ENCODE measurements around the gene NFKB2.
A peak's percentile ranks its signal among the peaks of the same experiment; 100 is the strongest.

NFKB2 gene

GRCh38 chr10:102416695-102417094 lies 21.2 kb downstream of the NFKB2 start:
- H3K27ac ChIP-seq (ENCODE audit: extremely low read depth, low read depth, low read length) = no peak overlapping the region

DNA sequence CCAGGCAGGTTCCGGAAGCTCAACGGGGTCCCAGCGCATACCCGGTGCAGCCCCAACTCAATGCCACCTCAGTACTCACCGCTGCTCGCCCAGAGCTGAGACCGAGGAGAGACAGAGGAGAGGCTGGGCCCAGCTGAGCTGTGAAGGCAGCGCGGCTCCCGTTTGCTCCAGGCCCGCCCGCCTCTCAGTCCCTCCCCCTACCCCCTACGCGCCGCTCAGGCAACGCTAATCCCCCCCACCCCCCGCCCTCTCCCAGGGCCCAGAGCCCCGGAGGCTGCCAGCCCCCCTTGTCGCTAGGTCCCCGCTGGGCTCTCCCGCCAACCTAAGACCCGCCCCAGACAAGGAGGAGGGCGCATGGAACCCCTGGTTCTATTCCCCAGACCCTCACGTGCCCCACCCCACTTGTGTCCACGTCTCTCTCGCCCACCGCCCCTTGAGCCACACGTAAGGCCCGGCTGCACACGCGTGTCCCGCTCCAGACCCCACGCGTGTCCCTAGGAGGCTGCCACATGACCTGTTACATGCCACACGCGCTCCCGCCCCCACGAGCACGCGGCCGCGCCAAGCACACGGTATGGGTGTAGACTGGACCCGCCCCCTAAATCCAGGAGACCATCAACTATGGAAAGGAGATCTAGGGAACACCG lies 23.2 kb downstream of the NFKB2 start, which contains the start of gene PSD:
TSS of gene PSD (minus strand) at position 164 of the 647 bp plus-strand sequence. CDS start 1,747 bp downstream, outside the sequence.
- Histone ChIP-seq H3K9me3 (ENCODE audit: control insufficient read depth, insufficient read depth, low read depth, low read length) (no peaks in the 10 kb centered on the region), H3K4me3 (ENCODE audit: low read depth, low read length) (peak within 1 kb of the TSS; percentile 80), H3K36me3 (ENCODE audit: control insufficient read depth in 2 of 2, insufficient read depth in 1 of 2, low read length in 2 of 2) (peaks cover 0 to 15% of the 10 kb centered on the region in 2 experiments; a peak in 1 of 3 replicates), H3K4me1 (ENCODE audit: control insufficient read depth, insufficient read depth, low read length) (peaks cover 9% of the 10 kb centered on the region), H3K27ac (ENCODE audit: extremely low read depth, low read depth, low read length) (no peak within 1 kb of the TSS)
- CTCF ChIA-PET = interaction anchor here (0.6 kb wide), 1 partner anchor 167 kb away, joined by 4 read pairs; no protein-coding TSS in a partner anchor
- TF ChIP-seq SCRT2 (tag by site-specific recombination; IDR thresholded peaks at IDR 0.05) (peak; percentile 41; the same call in 1 of the 2 replicates), ZNF302 (tag by site-specific recombination; IDR thresholded peaks at IDR 0.05; ENCODE audit: low read depth) (no peak)
- POLR2A ChIA-PET = interaction anchor here (0.6 kb wide), 1 partner anchor 325 kb away, joined by 3 read pairs; the partner anchor contains the start of gene WBP1L

More at GRCh38 chr10:102416695-102417094, 21.2 kb downstream of the NFKB2 start:
- CTCF ChIA-PET = interaction anchor here (1.4 kb wide), 1 partner anchor 13 kb away, joined by 4 read pairs; no protein-coding TSS in a partner anchor
- Histone ChIP-seq H3K36me3 (ENCODE audit: control insufficient read depth in 2 of 2, insufficient read depth in 1 of 2, low read length in 2 of 2) (no peaks in the 10 kb centered on the region), H3K4me1 (ENCODE audit: control insufficient read depth, insufficient read depth, low read length) (peaks cover 3% of the 10 kb centered on the region), H3K4me3 (ENCODE audit: low read depth, low read length) (no peak overlapping the region), H3K9me3 (ENCODE audit: control insufficient read depth, insufficient read depth, low read depth, low read length) (no peaks in the 10 kb centered on the region)
- no peak for TF ChIP-seq ELK4 (IDR thresholded peaks at IDR 0.05; ENCODE audit: borderline replicate concordance, low read depth, low read length)
- POLR2A ChIA-PET = no interaction called here

DNA sequence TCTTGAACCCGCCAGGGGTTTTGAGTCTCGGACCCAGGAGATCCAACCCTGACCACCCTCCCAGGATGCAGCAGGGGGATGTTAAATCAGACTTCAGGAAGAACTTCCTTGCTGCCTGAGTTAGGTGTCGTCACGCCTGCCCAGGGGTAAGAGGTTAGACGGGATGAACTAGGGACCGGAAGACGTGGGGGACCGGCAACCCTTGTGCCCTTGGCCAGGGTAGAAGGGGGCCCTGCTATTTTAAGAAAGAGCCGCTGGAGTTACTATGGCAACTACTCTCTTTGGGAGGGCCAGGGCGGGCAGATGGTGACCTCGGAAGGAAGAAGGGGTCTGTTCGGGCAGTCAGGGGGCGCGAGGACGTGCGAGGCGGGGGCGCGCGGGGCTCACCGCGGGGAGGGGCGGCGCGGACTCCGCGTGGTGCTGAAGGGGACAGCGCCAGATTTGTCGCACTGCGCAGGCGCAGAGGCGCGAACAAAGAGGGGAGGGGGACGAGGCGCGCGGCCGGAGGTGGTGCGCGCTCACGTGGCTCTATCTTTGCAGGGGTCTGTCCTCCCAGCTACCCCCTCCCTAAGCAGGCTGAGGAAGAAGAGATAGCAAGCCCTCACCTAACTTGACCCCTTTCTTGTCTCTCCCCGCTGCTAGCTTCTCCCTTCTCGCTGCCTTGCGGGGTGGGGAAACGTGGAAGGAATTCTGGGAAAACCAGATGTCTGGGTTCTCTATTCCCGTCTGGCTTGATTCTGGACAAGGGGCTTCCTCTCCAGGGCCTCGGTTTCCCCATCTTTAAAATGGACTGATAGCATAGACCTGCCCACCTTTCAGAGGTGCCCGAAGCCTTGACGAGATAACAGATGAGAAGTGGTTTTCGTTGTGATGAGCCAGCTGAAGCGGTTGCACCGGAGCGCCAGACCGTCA lies 24.0 kb downstream of the NFKB2 start:
- no peak overlapping the region for H3K27ac ChIP-seq (ENCODE audit: extremely low read depth, low read depth, low read length)
- H3K9me3 ChIP-seq (ENCODE audit: control insufficient read depth, insufficient read depth, low read depth, low read length) = no peaks in the 10 kb centered on the region
- peaks cover 9% of the 10 kb centered on the region for H3K4me1 ChIP-seq (ENCODE audit: control insufficient read depth, insufficient read depth, low read length)
- peak overlapping the region; percentile 80 for H3K4me3 ChIP-seq (ENCODE audit: low read depth, low read length)
- CTCF ChIA-PET = interaction anchor here (0.6 to 5.6 kb wide), 10 partner anchors 11 to 189 kb away, joined by 3 to 57 read pairs (median 6); partner anchors contain the start of genes CUEDC2 and NFKB2
- POLR2A ChIA-PET = interaction anchor here (0.6 to 5.2 kb wide), 7 partner anchors 12 to 295 kb away, joined by 3 to 42 read pairs (median 8); partner anchors contain the start of genes C10orf95 and CUEDC2
- peaks cover 0 to 22% of the 10 kb centered on the region in 2 experiments; a peak in 1 of 3 replicates for H3K36me3 ChIP-seq (ENCODE audit: control insufficient read depth in 2 of 2, insufficient read depth in 1 of 2, low read length in 2 of 2)
- TF ChIP-seq, protein P1, sequence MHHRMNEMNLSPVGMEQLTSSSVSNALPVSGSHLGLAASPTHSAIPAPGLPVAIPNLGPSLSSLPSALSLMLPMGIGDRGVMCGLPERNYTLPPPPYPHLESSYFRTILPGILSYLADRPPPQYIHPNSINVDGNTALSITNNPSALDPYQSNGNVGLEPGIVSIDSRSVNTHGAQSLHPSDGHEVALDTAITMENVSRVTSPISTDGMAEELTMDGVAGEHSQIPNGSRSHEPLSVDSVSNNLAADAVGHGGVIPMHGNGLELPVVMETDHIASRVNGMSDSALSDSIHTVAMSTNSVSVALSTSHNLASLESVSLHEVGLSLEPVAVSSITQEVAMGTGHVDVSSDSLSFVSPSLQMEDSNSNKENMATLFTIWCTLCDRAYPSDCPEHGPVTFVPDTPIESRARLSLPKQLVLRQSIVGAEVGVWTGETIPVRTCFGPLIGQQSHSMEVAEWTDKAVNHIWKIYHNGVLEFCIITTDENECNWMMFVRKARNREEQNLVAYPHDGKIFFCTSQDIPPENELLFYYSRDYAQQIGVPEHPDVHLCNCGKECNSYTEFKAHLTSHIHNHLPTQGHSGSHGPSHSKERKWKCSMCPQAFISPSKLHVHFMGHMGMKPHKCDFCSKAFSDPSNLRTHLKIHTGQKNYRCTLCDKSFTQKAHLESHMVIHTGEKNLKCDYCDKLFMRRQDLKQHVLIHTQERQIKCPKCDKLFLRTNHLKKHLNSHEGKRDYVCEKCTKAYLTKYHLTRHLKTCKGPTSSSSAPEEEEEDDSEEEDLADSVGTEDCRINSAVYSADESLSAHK (tag by site-specific recombination; IDR thresholded peaks at IDR 0.05) = no peak
- TF ChIP-seq ZNF654 (tag by site-specific recombination; IDR thresholded peaks at IDR 0.05; ENCODE audit: low read depth) (no peak), ZNF658 (tag by site-specific recombination; IDR thresholded peaks at IDR 0.05) (no peak), ZNF132 (tag by site-specific recombination; IDR thresholded peaks at IDR 0.05; ENCODE audit: borderline replicate concordance) (no peak), SP2 (tag by site-specific recombination; IDR thresholded peaks at IDR 0.05) (no peak; the same call in 1 of the 2 replicates), ZNF146 (tag by site-specific recombination; IDR thresholded peaks at IDR 0.05) (no peak), YY1 (tag by site-specific recombination; IDR thresholded peaks at IDR 0.05) (no peak), ZNF362 (tag by site-specific recombination; IDR thresholded peaks at IDR 0.05) (no peak), ZNF561 (tag by site-specific recombination; IDR thresholded peaks at IDR 0.05; ENCODE audit: borderline replicate concordance) (peak; percentile 66; the same call in 1 of the 2 replicates), ZNF626 (tag by site-specific recombination; IDR thresholded peaks at IDR 0.05) (no peak), ZNF707 (tag by site-specific recombination; IDR thresholded peaks at IDR 0.05) (no peak), TCF7L2 (IDR thresholded peaks at IDR 0.05; ENCODE audit: borderline replicate concordance, low read depth, low read length) (no peak)
- TF ChIP-seq, protein P2, sequence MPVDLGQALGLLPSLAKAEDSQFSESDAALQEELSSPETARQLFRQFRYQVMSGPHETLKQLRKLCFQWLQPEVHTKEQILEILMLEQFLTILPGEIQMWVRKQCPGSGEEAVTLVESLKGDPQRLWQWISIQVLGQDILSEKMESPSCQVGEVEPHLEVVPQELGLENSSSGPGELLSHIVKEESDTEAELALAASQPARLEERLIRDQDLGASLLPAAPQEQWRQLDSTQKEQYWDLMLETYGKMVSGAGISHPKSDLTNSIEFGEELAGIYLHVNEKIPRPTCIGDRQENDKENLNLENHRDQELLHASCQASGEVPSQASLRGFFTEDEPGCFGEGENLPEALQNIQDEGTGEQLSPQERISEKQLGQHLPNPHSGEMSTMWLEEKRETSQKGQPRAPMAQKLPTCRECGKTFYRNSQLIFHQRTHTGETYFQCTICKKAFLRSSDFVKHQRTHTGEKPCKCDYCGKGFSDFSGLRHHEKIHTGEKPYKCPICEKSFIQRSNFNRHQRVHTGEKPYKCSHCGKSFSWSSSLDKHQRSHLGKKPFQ (tag by site-specific recombination; IDR thresholded peaks at IDR 0.05) = no peak
